ENCODE results near the gene ZNRD2. TPM values are rescaled to one million over a fixed set of nuclear protein-coding genes. Genes with fewer than 3 reads are reported as not detected.

The ZNRD2 gene
- total and polyA plus RNA-seq, 2 experiments from 2014 or later, result 20.5 to 52.4 TPM

GRCh38 chr11:65595131-65595530 lies 24.9 kb downstream of the ZNRD2 start:
- no peaks in the 10 kb centered on the region for H3K36me3 ChIP-seq (replicated peaks; ENCODE audit: insufficient read depth, low read depth)

DNA sequence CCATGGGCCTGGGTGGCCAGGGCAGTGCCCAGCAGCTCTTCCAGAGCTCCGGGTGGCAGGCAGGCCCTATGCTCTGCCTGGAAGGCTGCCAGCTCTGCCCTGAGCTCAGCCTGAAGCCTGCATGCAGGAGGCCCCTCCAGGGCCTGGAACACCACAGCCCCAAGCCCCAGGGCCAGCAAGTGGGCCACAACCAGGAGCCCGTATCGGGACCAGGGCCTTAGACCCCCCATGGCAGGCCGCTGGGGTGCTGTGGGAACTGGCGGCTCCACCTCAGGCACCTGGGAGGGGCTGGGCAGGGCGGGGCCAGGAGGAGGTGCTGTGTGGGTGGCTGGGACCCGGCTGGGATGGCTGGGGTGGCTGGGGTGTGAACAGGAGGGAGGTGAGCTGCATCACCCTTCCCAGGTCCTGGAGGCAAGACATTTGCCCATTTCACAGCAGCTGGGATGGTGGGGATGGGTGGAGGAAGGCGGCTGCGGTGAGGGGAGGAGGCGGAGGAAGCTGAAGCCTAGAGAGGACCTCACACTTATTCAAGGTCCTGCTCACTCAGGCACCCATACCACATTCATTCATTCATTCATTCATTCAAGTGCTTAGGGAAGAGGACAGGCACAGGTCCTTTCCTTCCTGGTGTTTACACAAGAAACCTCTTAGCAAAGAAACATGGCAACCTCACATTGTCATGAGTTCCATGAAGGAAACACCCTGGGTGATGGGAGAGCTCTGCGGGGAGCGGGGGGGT lies 25.4 kb downstream of the ZNRD2 start, which contains the start of gene KCNK7:
Gene KCNK7, minus strand, starts transcription at position 258 of the 739 bp plus-strand sequence. Its CDS starts 28 bp downstream, at position 230.
- Histone ChIP-seq H3K36me3 (replicated peaks; ENCODE audit: insufficient read depth, low read depth) (no peaks in the 10 kb centered on the region), H3K79me2 (no peaks in the 10 kb centered on the region), H3K4me1 (ENCODE audit: insufficient read depth) (peaks cover 13% of the 10 kb centered on the region), H3K27ac (no peak within 1 kb of the TSS), H3K9me2 (replicated peaks; ENCODE audit: insufficient read depth) (no peaks in the 10 kb centered on the region), H3K4me2 (no peak within 1 kb of the TSS), H3K27me3 (no peaks in the 10 kb centered on the region), H3K4me3 (no peak within 1 kb of the TSS), H2AFZ (no peak within 1 kb of the TSS), H4K20me1 (ENCODE audit: insufficient read depth, poor library complexity, severe bottlenecking) (no peaks in the 10 kb centered on the region), H3K9me3 (ENCODE audit: low read depth) (no peaks in the 10 kb centered on the region)
- no peak for DNase-seq (ENCODE audit: low spot score)
- 70% methylated on average over 11 of the region's 12 CpGs for WGBS (ENCODE audit: low lambda C conversion rate, missing lambda C conversion rate)
- TF ChIP-seq, protein P1, sequence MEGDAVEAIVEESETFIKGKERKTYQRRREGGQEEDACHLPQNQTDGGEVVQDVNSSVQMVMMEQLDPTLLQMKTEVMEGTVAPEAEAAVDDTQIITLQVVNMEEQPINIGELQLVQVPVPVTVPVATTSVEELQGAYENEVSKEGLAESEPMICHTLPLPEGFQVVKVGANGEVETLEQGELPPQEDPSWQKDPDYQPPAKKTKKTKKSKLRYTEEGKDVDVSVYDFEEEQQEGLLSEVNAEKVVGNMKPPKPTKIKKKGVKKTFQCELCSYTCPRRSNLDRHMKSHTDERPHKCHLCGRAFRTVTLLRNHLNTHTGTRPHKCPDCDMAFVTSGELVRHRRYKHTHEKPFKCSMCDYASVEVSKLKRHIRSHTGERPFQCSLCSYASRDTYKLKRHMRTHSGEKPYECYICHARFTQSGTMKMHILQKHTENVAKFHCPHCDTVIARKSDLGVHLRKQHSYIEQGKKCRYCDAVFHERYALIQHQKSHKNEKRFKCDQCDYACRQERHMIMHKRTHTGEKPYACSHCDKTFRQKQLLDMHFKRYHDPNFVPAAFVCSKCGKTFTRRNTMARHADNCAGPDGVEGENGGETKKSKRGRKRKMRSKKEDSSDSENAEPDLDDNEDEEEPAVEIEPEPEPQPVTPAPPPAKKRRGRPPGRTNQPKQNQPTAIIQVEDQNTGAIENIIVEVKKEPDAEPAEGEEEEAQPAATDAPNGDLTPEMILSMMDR (IDR thresholded peaks at IDR 0.05; ENCODE audit: poor library complexity), result no peak
- TF ChIP-seq EZH2phosphoT487 (IDR thresholded peaks at IDR 0.05; ENCODE audit: low read depth, severe bottlenecking, unreplicated experiment) (no peak), EZH2 (IDR thresholded peaks at IDR 0.05; ENCODE audit: borderline replicate concordance) (no peak)

More at GRCh38 chr11:65595131-65595530, 24.9 kb downstream of the ZNRD2 start:
- Histone ChIP-seq H3K9me2 (replicated peaks; ENCODE audit: insufficient read depth) (no peaks in the 10 kb centered on the region), H4K20me1 (ENCODE audit: insufficient read depth, poor library complexity, severe bottlenecking) (no peaks in the 10 kb centered on the region), H3K27ac (no peak overlapping the region), H3K79me2 (no peaks in the 10 kb centered on the region), H3K4me3 (no peak overlapping the region), H3K27me3 (no peaks in the 10 kb centered on the region), H3K9me3 (ENCODE audit: low read depth) (no peaks in the 10 kb centered on the region), H2AFZ (no peak overlapping the region), H3K4me1 (ENCODE audit: insufficient read depth) (peaks cover 13% of the 10 kb centered on the region), H3K4me2 (no peak overlapping the region)
- 93% methylated on average over 3 of the region's 3 CpGs for WGBS (ENCODE audit: low lambda C conversion rate, missing lambda C conversion rate)
- TF ChIP-seq EZH2phosphoT487 (IDR thresholded peaks at IDR 0.05; ENCODE audit: low read depth, severe bottlenecking, unreplicated experiment) (no peak), EZH2 (IDR thresholded peaks at IDR 0.05; ENCODE audit: borderline replicate concordance) (no peak)
- TF ChIP-seq, protein P1 (IDR thresholded peaks at IDR 0.05; ENCODE audit: poor library complexity), result no peak
- DNase-seq (ENCODE audit: low spot score), result no peak

DNA sequence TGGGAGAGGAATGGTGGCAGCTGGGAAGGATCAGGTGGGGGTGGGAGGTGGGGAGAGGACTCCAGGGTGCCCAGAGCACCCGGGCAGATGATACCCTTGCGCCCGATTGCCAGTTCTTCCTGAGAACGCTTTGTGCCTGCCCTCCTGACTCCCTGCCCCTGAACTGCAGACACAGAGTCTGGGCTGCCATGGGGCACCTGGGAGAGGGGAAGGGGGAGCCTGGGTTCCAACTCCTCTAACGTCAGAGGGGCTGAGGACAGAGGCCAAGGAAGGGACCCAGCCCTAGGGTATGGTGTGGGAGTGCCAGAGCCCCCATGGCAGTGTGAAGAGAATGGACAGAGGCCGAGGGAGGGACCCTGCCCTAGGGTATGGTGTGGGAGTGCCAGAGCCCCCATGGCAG lies 26.2 kb downstream of the ZNRD2 start:
- TF ChIP-seq EZH2 (IDR thresholded peaks at IDR 0.05; ENCODE audit: borderline replicate concordance), result no peak
- TF ChIP-seq EZH2phosphoT487 (IDR thresholded peaks at IDR 0.05; ENCODE audit: low read depth, severe bottlenecking, unreplicated experiment), result no peak
- TF ChIP-seq, protein P1 (IDR thresholded peaks at IDR 0.05; ENCODE audit: poor library complexity), result no peak
- H3K9me2 ChIP-seq (replicated peaks; ENCODE audit: insufficient read depth), result no peaks in the 10 kb centered on the region
- H3K79me2 ChIP-seq, result no peaks in the 10 kb centered on the region
- no peaks in the 10 kb centered on the region for H3K36me3 ChIP-seq (replicated peaks; ENCODE audit: insufficient read depth, low read depth)
- no peaks in the 10 kb centered on the region for H3K27me3 ChIP-seq
- H3K9me3 ChIP-seq (ENCODE audit: low read depth), result no peaks in the 10 kb centered on the region
- peaks cover 13% of the 10 kb centered on the region for H3K4me1 ChIP-seq (ENCODE audit: insufficient read depth)
- H3K27ac ChIP-seq, result no peak overlapping the region
- H3K4me2 ChIP-seq, result no peak overlapping the region
- WGBS (ENCODE audit: low lambda C conversion rate, missing lambda C conversion rate), result 86% methylated on average over 5 of the region's 6 CpGs
- no peak overlapping the region for H2AFZ ChIP-seq
- DNase-seq (ENCODE audit: low spot score), result no peak
- no peak overlapping the region for H3K4me3 ChIP-seq
- H4K20me1 ChIP-seq (ENCODE audit: insufficient read depth, poor library complexity, severe bottlenecking), result no peaks in the 10 kb centered on the region
